Measurements from ENCODE around the gene TMEM161A.
A peak's percentile ranks its signal among the peaks of the same experiment; 100 is the strongest.
"Not testable (repeated sequence)": the region's sequence is repeated elsewhere in the genome, so short reads cannot be mapped to it uniquely, and the experiment has no call there.

Gene TMEM161A

GRCh38 chr19:19155495-19156219 is 17.4 kb upstream of the TMEM161A start:
- no peak for DNase-seq (ENCODE audit: low spot score)

- no peak for DNase-seq (ENCODE audit: low spot score)
These were observed 16.7 kb upstream of the TMEM161A start for GRCh38 chr19:19154768-19155494.

- no peak for DNase-seq (ENCODE audit: low spot score)
These were observed 14.5 kb upstream of the TMEM161A start for GRCh38 chr19:19152668-19153384.

- DNase-seq (ENCODE audit: low spot score) = no peak
These were observed 13.1 kb upstream of the TMEM161A start for GRCh38 chr19:19151418-19151817.

- DNase-seq (ENCODE audit: low spot score) = no peak
These were observed 11.2 kb upstream of the TMEM161A start for GRCh38 chr19:19149435-19149834.

- not testable (repeated sequence) for DNase-seq (ENCODE audit: low spot score)
These were observed 10.2 kb upstream of the TMEM161A start for GRCh38 chr19:19148504-19148903.

- no peak for DNase-seq (ENCODE audit: low spot score)
These were observed 9.1 kb upstream of the TMEM161A start for GRCh38 chr19:19147344-19147743.

- DNase-seq (ENCODE audit: low spot score) = no peak
These were observed 8.6 kb upstream of the TMEM161A start for GRCh38 chr19:19146865-19147264.

GRCh38 chr19:19145684-19146608 is 7.7 kb upstream of the TMEM161A start:
- DNase-seq (ENCODE audit: low spot score) = peak; percentile 92

DNA sequence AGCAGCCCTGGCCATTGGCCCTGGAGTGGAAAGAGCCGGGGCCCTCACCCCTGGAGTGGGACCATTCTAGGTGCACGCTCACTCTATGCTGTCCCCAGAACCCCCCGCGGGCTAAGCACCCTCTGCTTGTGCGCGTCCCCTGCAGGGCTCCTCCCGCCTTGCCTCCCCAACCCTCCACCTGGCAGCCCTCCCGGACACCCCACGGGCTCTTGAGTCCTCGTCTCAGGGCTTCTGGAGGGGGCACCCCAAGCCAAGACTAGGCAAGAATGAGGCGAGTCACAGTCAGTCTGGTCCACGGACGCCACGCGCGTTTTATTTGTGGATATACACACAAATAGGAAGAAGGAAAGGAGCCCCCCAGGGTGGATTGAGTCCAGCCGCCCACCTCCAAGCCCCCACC is 7.0 kb upstream of the TMEM161A start:
- no peak for DNase-seq (ENCODE audit: low spot score)

DNA sequence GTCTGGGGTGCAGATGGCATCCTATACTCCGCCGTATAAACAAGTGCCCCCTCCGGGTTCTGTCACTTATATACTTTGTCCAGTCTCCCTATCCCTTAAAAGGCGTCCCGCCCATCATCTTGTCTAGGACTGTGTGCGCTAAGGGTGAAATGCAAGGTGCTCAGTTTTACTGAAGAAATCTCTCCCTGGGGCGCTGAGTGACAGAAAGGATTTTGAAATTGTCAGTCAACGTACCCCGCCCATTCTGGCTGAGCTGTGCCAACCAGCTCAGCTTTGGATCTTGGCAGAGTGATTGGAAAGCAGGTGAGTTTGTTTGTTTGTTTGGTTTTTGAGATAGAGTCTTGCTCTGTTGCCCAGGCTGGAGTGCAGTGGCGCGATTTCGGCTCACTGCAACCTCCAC is 4.1 kb upstream of the TMEM161A start:
- DNase-seq (ENCODE audit: low spot score) = no peak

GRCh38 chr19:19140476-19140875 is 2.2 kb upstream of the TMEM161A start:
- DNase-seq (ENCODE audit: low spot score) = no peak

DNA sequence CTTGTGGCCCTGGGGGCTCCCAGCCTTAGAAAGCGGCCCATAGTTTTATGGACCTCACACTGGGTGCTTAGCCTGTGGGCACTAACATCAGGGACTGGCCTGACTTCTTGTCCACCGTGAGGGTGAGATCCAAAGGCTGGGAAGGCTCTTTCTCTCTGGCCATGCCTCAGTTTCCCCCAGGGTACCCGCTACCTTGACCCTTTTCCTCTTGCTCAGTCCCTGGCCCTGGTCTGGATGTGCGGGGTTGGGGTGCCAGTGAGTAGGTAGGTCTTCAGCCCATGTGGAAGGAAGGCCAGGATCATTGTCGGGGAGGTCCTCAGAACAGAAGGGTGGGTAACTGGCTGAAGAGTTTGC is 1.6 kb upstream of the TMEM161A start:
- no peak for DNase-seq (ENCODE audit: low spot score)

DNA sequence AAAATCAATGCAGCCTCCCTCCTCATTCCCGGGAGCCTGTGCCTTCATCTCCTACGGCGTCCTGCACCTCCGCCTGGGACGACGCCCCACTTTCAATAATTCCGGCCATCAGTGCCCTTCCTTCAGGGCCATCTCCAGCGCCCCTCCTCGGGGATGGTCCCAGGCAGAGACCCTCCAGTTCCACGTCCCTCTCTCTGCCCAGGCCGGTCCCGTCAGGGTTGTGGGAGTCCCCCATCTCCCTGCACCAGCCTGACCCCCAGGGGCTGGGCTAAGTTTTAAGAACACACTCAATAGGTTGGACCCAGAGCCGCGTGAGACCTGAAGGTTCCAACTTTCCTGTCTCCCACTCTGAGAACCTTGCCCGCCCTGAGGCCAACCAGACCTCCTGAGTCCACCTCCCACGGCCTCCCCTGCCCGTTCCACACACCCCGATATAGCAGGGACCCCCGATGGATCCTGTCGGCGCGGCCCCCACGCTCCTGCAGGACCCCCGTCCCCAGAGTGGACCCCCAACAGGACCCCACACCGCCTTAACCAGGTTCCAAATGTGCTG is 646 bp downstream of the TMEM161A start:
- DNase-seq (ENCODE audit: low spot score) = no peak

- DNase-seq (ENCODE audit: low spot score) = not testable (repeated sequence)
These were observed 2.6 kb downstream of the TMEM161A start for GRCh38 chr19:19135713-19136112.

- DNase-seq (ENCODE audit: low spot score) = peak; percentile 82
These were observed 3.6 kb downstream of the TMEM161A start for GRCh38 chr19:19134687-19135158.

DNA sequence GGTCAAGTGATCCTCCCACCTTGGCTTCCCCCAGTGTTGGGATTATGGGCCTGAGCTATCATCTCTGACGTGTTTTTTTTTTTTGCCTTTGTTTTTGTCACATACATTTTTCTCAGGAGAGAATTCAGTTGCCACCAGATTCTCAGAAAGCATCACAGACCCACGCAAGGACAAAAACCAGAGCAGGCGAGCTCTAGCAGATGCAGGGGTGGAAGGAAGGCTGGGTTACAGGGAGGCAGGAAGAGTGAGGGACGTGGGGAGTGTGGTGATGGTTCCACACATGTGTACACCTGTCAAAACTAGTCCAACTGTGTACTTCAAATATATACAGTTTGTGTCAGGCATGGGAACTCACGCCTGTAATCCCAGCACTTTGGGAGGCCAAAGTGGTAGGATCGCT is 4.3 kb downstream of the TMEM161A start:
- DNase-seq (ENCODE audit: low spot score) = no peak

DNA sequence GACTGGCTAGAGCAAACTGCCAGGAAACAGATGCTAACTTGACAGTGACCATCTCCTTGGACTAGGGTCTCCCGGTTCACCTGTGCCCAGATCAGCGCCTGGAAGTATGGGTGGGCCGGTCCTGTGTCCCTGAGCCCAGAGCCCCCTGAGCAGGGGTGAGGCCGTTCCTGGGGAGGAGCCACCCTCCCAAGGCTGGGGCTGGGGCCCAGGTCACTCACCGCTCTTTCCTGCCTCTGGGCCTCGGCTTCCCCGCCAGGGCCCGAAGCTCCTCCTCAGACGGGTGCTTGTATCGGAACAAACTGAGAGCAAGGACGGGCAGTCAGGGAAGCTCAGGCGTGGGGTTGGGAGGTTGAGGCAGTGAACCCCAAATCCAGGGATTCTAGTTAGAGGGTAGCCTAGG is 5.4 kb downstream of the TMEM161A start:
- DNase-seq (ENCODE audit: low spot score) = no peak

DNA sequence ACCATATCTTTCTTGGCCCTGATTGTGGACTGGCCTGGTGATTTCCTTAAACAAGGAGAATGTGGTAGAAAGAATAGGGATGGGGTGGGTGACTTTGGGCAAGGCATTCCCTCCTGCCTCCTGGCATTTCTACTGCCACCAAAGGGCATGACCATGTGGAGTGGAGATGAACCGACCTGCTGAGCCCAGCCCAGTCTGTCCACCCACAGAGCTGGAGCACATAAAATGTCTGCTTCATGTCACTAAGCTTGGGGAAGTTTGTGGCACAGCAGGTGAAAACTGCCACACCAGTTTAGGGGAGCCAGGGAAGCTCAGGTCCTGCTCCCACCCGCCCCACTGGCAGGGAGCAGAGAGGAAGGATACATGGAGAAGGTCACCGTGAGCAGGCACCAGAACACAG is 6.3 kb downstream of the TMEM161A start:
- DNase-seq (ENCODE audit: low spot score) = no peak

GRCh38 chr19:19126102-19126501 is 12.2 kb downstream of the TMEM161A start:
- no peak for DNase-seq (ENCODE audit: low spot score)

DNA sequence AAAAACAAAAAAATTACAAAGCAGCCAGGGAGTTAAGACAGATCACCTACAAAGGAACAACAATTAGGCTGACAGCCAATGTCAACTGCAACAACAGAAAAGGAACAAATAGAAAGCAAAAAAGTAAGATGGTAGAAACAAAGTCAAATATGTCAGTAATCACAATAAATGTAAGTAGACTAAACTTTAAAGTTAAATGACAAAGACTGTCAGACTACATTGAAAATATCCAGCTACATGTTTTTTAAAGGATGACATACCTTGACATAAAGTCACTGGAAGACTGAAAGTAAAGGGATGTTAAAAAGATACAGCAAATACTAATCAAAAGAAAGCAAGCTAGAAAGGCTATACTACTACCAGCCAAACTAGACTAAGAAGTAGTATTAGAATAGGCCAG is 14.9 kb downstream of the TMEM161A start:
- DNase-seq (ENCODE audit: low spot score) = no peak

DNA sequence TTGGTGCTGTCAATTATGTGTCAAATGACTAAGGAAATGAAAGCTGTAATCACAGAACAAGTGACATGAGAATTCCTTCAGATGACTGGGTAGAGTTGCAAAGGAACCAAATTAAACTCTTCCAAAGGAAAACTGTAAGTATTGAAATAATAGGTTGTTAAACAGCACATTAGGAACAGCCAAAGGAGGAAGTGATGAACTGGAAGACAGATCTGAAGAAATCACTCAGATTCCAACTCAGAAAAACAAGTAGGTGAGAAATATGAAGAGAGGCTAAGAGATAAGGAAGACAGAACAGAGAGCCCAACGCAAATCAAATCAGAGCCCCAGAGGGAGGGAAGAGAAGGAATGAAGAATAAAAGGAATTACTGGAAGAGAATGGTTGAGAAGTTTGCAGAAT is 15.4 kb downstream of the TMEM161A start:
- DNase-seq (ENCODE audit: low spot score) = no peak

Data from iPS-NIHi11 (cell line).